ENCODE measurements around the gene WNK2.

The WNK2 gene

GRCh38 chr9:93255494-93255867 lies 71.5 kb downstream of the WNK2 start:
- no peak for DNase-seq (ENCODE audit: low spot score)

DNA sequence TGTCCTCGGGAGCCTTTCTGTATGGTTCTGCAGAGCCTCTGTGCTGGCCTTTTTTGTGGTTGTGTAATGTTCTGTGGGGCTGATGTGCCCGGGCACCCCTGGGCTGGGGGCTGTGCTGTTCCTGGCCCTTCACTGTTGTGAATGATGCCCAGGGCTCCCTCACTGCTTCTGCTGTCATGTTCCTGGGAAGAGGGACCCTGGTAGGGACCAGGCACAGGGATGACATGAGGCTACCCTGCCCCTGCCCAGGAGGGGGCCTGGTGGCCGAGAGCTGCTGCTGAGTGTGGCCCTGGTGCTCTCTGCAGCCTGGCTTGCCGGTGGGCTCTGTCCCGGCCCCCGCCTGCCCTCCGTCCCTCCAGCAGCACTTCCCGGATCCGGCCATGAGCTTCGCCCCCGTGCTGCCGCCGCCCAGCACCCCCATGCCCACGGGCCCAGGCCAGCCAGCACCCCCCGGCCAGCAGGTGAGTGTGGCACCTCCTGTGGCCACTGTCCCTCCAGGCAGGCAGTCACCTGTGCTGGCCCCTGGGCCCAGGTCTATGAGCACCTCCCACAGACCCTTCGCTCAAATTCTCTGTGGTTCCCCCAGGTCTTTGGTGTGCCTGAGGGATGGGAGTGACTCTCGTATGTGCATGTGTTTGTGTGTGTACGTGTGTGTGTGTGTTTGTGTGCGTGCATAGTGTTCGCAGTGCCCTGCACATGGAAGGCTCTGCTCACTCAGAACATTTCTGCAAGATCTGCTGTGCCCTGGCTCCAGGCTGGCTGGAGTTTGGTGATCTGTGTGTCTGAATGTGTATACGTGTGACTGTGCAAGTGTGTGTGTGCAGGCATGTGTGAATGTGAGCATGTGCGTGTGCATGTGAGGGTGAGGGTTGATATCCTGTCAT lies 72.3 kb downstream of the WNK2 start:
- DNase-seq (ENCODE audit: low spot score): no peak

DNA sequence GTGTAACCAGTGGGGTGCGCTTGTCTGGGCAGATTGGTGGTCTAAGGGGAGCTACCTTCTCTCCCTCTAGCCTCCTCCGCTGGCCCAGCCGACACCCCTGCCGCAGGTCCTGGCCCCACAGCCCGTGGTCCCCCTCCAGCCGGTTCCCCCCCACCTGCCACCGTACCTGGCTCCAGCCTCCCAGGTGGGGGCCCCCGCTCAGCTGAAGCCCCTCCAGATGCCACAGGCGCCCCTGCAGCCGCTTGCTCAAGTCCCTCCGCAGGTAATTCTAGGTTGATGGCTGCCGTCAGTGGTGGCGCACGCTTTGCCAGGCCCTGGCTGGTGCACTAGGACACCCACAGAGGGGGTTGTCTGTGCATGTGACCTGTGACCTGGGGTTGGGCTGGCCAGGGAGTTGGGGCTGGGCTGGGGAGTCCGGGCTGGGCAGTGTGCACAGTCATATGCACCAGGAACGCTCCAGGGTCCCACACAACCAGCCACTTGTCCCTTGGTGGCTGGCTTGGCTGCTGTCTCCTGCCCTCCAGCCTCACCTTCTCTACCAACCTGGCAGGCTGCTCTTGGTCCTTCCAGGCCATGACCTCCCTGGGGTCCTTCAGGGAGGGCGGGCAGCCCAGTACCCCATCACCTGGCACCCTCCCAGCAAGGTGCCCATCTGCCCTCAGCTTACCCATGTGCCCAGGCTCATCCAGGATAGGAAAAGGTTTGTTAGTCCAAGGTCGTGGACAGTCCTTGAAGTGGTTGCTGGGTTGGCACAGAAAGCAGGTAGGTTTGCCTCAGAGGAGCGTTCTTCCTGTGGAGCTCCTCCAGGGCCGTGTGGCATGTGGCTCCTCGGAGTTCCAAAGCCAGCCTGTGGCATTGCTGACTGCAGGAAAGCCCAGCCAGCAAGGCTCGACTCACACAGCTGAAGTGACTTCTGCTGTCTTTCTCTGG lies 73.2 kb downstream of the WNK2 start:
- no peak for DNase-seq (ENCODE audit: low spot score)

- no peak for DNase-seq (ENCODE audit: low spot score)
Observed at GRCh38 chr9:93257808-93258331, 73.9 kb downstream of the WNK2 start.

GRCh38 chr9:93258419-93258817 lies 74.5 kb downstream of the WNK2 start:
- no peak for DNase-seq (ENCODE audit: low spot score)

GRCh38 chr9:93258818-93259489 lies 75.0 kb downstream of the WNK2 start:
- no peak for DNase-seq (ENCODE audit: low spot score)

- no peak for DNase-seq (ENCODE audit: low spot score)
Observed at GRCh38 chr9:93259490-93260262, 75.7 kb downstream of the WNK2 start.

DNA sequence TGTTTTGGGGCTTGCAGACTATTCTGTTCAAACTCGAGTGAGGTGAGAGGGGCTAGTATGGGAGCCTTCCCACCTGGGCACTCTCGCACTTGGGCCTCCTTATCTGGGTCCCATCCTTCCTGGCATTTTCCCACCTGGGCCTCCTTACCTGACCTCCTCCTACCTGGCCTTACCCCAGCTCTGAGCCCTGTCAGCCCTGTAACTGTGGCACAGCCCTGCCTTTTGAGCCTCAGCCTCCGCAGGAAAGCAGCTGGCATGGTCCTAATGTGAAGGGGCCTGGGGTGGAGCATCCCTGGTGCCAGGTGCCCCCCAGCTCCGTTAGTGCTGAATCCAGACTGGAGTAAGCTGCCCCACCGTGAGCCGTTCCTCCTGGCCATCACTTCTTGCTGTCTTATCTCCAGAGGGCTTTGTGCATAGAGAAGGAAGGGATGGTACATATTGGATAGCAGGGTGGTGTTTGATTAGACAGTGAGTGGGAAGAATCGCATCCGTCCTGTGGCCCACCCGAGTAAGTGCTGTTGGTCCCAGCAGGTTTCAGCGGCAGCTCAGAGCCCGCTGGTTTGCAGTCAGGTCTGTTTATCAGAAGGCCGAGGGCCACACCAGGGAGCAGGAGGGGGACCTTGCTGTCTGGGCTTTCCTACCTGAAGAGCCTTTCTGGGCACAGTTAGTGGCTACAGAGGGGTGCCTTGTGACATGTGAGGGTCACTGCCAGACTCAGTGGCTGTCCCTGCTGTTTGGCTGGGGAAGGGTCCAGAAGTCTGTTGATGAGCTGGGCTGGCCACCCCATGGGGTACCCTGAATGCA lies 76.5 kb downstream of the WNK2 start:
- no peak for DNase-seq (ENCODE audit: low spot score)

DNA sequence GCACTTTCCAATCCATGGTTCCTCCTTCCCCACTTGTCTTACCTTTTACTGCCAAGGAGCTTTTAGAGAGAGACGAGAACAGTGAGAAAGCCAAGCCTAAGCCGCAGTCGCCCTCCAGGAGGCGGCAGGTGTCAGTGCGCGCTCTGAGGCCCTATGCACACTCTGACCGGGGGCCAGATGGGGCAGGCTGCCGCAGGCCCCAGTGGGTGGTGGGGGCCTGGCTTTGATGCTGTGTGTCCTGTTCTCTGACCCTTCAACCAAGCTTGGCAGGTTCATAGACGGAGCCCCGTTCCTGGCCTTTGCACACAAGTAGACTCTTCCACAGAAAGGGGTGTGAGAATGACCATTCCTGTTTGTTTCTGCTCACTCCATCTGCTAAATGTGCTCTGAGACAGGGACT lies 77.3 kb downstream of the WNK2 start:
- DNase-seq (ENCODE audit: low spot score): no peak

GRCh38 chr9:93261735-93262523 lies 78.0 kb downstream of the WNK2 start:
- DNase-seq (ENCODE audit: low spot score): no peak

DNA sequence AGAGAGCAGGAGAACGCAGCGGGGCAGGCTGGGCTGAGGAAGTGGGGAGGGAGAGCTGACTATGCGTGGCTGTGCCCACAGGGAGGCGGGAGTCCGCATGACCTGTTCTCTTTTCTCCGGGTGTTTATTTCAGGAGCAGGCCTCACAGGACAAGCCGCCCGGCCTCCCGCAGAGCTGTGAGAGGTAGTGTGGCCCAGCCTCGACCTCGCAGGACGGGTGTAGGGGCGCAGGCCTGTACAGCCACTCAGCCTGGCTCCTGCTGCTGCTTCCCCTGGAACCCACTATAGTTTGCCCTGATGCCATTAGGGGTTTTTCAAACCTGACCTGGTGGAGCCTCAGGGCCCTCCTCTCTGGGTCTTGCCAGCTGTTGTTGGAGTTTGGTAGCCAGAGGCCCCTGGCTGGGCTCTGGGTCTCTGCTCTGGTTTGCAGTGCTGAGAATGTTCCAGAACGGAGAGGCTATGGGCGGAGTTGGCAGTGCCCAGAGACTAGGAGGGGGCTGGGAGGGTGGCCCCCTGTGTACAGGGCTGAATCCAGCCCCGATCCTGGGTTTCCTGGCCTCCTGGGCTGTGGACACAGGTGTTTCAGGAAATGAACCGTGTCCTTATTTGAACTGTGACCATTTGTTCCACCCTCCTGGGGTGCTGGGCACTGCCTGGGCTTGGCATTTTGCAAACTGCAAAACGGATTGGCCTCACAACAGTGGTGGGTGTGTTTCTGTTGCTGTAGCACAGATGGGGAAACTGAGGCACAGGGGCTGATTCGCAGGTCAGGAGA lies 78.8 kb downstream of the WNK2 start:
- DNase-seq (ENCODE audit: low spot score): no peak

DNA sequence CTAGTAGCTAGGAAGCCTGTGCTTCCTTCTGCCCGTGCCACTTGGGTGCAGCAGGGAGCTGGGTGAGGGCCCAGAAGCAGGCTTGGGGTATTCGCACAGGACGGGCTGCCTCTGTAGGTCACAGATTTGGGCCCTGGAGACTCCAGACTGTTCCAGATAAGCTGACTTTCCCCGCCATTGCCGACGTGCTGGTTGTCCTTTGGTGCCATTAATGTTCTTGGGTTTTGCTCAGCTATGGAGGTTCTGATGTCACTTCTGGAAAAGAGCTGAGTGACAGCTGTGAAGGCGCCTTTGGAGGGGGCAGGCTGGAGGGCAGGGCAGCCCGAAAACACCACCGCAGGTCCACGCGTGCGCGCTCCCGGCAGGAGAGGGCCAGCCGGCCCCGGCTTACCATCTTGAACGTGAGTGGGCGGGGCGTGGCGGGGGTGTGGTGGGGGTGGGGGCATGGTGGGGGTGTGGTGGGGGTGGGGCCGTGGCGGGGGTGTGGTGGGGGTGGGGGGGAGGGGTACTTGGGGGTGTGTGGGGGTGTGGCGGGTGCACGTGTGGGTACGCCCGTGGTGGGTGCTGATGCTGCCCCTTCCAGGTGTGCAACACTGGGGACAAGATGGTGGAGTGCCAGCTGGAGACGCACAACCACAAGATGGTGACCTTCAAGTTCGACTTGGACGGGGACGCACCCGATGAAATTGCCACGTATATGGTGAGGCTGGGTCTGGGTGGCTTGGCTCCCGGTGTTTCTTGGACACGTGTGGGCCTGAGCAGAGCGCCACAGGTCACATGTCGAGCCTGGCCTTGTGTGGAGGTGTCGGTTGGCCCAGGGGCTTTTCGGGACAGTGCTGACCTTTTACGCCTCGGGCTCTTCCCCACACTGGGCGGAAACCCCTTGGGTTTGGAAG lies 79.6 kb downstream of the WNK2 start:
- DNase-seq (ENCODE audit: low spot score): no peak

DNA sequence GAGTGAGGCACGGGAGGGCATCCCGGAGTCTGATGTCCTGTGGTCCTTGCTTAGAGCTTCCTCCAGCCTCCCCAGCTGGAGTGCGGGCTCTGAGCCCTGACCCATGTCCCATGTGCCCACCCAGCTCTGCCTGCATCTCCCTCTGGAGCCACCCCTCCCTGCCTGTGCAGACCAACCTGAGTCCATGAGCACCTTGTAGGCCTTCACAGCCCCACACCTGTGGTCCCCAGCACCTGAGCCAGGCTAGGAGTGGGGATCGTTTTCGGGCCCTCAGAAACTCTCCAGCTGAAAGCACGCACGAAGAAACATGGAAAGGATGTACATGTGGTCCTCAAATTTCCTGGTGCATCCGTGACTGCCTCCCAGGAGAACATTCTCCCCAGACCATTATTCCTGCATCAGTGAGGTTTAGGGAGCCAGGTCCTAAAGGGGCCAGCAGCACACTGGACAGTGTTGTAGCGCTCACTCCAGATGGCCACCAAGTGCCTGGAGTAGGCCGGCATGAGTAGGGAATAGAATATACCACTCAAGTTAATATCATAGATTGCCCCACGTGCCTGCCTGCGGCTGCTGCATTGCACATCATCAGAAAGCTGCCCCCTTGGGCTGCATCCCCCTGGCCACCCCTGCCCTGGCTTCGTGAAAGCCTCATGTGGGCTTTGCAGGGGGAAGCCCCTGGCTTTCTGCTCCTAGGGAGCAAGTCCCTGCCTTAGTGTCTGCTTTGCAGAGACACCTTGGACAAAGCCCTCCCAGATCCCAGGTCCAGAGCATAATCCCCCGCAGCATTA lies 80.6 kb downstream of the WNK2 start:
- peak; percentile 4 for DNase-seq (ENCODE audit: low spot score)

- DNase-seq (ENCODE audit: low spot score): no peak
Observed at GRCh38 chr9:93265301-93265971, 81.5 kb downstream of the WNK2 start.

GRCh38 chr9:93265972-93266371 lies 82.0 kb downstream of the WNK2 start:
- no peak for DNase-seq (ENCODE audit: low spot score)

GRCh38 chr9:93266521-93267001 lies 82.6 kb downstream of the WNK2 start:
- DNase-seq (ENCODE audit: low spot score): no peak
